ENCODE data around the gene JDP2.

GRCh38 chr14:75430976-75431375 lies 3.2 kb downstream of the JDP2 start:
- no peak for TF ChIP-seq CHD2 (IDR thresholded peaks at IDR 0.05; ENCODE audit: low read length, partially characterized antibody)
- no peak for TF ChIP-seq CTCF (IDR thresholded peaks at IDR 0.05)
- no peak for TF ChIP-seq MAX (IDR thresholded peaks at IDR 0.05; ENCODE audit: low read depth)
- TF ChIP-seq SIN3A (IDR thresholded peaks at IDR 0.05; ENCODE audit: borderline replicate concordance, low read depth, low read length) = no peak
- TF ChIP-seq RAD21 (IDR thresholded peaks at IDR 0.05; ENCODE audit: low read length) = no peak
- no peak for TF ChIP-seq EP300 (IDR thresholded peaks at IDR 0.05; ENCODE audit: borderline replicate concordance in 1 of 2, low read depth in 1 of 2, low read length in 1 of 2)

Measured in SK-N-SH (cell line).